ENCODE data around the gene GGA1.

DNA sequence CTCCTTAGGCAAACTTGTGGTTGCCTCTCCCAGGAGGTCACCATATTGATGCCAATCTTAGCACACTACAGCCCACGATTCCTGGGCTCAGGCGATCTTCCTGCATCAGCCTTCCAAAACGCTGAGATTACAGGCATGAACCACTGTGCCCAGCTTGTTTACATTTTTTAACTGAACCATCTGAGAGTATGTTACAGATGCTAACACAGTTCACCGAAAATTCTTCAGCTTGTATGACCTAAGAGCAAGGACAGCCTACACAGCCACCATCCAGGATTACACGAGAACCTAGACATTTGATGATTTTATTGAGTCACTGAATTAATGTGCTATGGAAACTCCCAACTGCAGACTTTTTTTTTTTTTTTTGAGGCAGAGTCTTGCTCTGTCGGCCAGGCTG is 61.0 kb downstream of the GGA1 start:
- TF ChIP-seq EZH2 (IDR thresholded peaks at IDR 0.05) (no peak), POLR2AphosphoS5 (IDR thresholded peaks at IDR 0.05; ENCODE audit: borderline replicate concordance, low read depth, low read length) (no peak), FOXP2 (optimal IDR thresholded peaks at IDR 0.05; ENCODE audit: control extremely low read depth, extremely low read length, insufficient read depth) (no peak)
